ENCODE results near the gene MAP3K13.
A peak's percentile ranks its signal among the peaks of the same experiment; 100 is the strongest.

Gene MAP3K13

DNA sequence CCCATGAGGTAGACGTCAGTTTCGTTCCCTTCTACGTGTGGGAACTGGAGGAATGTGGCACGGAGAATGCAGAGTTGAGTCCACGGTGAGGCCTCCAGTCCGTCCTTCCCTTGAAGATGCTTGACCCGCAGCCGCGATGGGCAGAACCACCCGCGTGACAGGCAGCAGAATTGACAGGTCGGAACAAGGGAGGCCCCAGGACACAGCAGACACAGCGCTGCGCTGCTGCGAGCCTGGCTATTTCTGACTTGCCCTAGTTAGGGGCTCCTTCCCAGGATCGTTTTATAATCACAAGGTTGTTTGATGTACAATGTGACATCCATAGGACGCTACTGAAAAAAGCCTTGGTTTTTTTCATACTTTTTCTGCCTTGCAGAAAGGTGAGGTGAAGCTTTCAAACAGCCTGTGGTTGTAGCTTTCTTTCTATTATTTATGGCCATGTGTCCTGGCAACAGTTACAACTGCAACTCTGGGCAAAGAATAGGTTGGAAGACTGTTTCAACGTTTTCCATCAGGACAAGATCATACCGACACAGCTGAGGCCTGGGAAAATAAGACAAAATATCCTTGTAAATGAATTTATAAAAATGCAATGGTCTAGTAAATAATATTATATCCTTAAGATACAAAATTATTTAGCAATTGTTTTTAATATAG is 145.5 kb downstream of the MAP3K13 start:
- no peak for DNase-seq
- ATAC-seq, result no peak

DNA sequence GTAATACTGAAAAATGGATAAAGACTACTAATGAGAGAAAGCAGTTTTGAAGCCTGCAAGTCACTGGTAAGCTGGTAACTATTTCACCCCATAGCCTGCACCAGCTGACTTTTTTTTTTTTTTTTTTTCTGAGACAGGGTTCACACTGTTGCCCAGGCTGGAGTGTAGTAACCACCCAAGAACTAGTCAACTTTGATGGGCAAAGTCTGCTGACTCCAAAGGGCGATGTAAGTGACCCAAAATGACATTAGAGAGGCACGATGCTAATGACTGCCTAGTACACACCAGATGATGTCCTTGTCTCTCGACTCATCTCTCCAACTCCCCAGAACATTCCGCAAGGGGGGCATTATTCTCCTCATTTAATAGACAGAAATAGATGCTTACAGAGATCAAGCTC is 148.8 kb downstream of the MAP3K13 start:
- DNase-seq, result no peak
- no peak for ATAC-seq

DNA sequence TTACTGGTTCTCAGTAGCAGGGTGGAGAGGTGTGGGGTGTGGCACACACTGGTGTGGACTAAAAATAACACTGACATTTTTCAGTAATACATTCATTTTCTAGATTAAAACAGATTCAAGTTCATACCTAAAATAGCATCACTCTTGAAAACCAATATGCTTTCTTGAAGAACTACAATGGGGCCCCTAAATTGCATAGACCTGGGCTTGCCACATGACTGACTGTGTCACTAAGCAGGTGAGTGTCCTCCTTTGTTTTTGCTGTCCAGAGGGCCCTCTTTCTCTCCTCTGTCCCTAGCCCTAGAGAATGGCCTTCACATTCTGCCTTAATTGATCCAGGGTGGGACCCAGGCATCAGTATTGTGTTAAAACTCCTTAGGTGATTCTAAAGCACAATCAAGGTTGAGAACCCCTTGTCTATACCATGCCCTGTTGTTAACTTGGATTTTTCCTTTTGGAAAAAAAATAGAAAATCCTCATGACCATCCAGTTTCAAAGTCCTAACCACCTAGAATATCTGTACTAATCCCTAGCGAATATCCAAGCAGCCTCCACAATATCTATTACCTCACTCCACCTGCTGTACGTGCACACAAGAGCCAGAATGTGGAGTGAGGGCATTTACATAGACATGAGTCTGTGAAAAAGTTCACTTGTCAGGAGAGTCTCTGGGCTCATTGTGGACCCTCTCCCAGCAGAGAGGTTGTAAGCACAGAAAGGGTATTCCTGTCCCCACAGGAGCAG is 154.6 kb downstream of the MAP3K13 start:
- no peak for DNase-seq
- ATAC-seq, result no peak

DNA sequence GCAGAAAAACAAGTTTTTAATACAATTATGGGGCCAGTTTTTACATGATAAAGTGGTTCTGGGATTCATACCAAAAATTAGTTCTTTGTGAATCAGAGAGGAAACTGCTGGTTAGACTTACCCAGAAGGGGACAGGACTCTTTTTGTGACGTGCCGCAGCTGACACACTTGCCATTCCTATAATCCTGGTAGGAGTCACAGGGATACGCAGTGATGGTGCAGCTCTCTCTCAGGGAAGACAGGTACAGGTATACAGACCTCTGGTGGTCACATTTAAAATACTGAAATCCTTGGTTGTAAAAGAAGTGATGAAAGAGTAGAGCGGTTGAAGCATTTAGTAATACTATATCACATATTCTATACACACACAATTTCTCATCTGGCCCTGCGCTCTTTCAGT is 156.1 kb downstream of the MAP3K13 start:
- DNase-seq (no peak), ATAC-seq (no peak)

DNA sequence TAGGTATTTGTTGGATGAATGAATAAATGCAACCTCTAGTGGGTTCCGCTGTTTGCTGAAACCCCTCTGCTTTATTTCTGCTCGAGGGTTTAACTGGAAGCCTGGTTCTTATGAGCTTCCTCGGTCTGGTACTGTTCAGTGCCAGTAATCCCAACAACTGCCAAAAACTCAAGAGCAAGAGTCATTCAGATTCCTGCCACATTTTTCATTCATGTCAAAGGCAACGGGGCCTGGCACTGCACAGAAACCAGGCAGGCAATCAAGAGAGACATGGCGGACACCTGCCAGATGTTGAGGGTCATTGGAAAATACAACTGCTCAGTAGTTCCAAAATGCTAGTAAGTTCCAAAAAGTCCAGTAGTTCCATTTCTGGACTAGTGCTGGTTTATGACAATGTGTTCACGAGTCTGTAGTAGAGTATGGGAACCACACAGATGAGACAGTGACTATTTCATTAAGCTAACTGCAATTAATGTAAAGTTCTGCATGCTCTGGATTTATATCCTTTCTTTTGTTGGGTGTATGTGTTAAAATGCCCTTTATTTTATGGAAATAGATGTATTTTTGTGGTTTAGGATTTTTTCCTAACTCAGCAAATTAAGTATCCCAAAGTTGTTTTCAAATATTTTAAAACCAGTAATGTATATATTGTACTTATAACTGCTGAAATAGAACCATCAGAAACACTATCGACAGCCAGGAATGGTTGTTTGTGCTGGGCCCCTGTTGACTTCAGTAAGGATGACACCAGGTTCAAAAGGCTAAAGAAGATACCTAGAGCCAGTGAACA is 158.6 kb downstream of the MAP3K13 start:
- no peak for ATAC-seq
- DNase-seq, result no peak

DNA sequence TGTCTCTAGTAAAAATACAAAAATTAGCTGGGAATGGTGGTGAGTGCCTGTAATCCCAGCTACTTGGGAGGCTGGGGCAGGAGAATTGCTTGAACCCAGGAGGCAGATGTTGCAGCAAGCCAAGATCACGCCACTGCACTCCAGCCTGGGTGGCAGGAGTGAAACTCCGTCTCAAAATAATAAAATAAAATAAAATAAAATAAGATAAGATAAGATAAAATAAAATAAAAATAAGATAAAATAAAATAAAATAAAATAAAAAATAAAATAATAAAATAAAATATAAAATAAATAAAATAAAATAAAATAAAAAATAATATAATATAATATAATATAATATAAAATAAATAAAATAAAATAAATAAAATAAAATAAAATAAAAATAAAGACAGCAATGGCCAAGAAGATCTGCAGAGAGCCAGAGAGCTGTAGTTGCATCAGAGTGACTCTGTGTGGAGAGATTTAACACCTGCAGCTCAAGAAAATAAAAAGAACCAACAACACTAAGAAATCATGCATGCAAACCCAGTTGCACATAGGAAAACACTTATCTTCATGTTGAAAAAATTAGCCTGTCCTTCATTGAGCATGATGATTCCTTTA is 163.5 kb downstream of the MAP3K13 start:
- DNase-seq (no peak), ATAC-seq (no peak)

DNA sequence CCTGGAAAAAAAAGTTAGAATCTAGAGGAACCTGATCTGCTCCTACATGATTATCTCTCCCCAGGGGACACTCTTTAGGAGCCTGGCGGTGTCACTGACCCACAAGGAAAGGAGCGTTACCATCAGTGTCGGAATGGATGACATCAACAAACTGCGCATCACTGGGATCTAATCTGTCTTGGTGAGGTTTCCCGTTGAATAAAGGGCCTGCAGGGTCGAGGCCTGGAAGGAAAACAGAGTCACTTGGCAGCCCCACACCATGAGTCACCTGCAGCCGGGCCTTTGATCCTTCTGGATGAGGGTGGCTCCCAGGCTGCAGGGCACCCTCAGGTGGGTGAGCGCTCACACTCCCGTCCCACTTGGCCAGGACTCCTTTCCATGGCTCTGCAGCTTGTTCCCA is 164.4 kb downstream of the MAP3K13 start:
- DNase-seq, result no peak
- no peak for ATAC-seq

DNA sequence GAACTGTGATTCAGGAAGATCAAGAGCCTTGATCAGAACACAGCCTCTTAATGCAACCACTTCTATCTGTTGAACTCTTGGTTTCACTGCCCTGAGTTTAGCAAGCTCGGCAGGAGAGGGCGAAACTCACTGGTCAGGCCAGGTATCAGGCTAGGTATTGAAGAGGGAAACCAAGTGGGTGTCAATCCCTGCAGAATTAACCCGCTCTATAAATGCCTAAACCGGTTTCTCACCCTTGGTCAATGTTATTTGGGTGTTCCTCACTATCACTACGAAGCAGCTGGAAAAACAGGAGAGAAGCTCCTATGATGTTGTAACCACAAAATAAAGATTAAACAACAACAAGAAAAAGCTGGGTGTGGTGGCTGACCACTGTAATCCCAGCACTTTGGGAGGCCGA is 165.6 kb downstream of the MAP3K13 start:
- no peak for DNase-seq
- ATAC-seq, result no peak

DNA sequence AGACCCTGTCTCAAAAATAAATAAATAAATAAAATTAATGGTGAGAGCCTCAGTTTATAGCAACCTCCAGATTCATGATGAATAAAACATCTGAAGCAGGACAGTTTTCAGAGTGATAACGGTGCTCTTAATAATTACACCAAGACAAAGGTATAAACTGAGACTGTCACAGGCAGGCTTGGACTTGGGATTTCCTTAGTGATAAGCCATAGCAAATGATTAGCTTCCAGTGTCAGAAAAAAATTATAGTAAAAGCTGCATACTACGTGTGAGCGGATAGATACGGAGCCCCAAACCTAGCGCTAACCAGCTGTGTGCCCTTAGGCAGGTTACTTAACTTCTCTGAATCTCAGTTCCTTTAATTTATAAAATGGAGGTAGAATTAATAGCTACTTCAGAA is 167.9 kb downstream of the MAP3K13 start:
- DNase-seq, result no peak
- ATAC-seq, result no peak

DNA sequence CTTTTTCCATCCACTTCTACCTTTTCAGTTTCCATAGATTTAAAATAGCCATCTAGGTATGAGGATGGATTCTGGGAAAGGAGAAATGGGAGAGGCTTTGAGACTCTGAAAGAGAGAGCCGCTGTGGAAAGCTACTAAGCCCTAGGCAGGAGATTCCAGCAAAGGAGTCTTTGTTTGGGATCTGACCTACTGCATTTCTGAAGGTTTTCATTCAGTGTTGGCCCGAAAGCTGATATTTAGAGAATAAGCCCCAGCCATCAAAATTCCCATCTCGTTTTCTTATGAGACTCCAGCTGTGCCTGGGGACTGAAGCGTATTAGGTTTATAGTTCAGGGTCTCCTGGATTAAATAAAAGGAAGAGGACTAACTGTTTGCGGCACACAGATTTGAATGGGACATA is 170.0 kb downstream of the MAP3K13 start:
- DNase-seq, result no peak
- no peak for ATAC-seq

DNA sequence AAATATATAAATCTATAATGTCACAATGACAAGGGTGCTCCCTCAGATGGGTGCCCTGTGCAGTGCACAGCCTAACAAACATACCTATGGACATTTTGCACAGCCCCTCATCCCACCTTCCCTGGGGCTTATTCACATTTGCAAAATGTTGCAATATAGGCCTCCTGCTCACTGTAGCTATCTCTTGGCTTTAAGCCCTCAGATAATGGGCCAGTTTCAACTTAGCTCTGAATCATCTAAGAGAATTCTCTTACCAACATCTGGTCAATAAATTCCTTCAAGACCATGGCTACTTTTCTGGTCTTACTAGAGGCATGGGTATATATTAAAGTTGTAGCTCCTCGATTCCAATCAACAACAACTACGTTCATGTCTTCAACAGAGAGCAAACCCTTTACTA is 171.6 kb downstream of the MAP3K13 start:
- ATAC-seq (no peak), DNase-seq (no peak)

DNA sequence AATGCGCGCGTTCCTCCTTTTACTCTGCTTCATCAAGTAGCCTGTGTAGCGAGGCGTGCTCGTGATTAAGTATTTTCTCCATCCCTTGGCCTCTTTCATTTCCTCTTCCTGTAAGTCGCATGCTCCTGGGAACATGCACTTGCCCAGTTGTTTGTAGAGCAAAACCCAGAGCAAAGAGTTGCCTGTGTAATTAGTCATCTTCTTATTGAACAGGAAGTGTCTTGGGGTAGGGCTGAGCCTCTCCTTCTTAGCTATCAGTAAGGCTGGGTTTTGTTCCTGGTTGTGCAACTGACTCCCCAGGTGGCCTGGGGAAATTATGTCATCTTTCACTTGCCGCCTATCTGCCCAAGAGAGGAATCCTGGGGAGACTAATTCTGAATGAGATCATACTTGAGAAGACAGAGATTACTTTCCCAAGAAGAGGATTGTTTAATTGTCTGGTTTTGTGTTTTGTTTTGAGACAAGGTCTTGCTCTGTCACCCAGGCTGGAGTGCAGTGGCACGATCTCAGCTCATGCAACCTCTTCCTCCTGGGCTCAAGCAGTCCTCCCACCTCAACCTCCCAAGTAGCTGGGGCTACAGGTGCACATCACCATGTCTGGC is 174.5 kb downstream of the MAP3K13 start:
- DNase-seq, result peak; percentile 25
- peak; percentile 97 for ATAC-seq

Measured in stimulated activated naive CD8-positive, alpha-beta T cell treated with anti-CD3 and anti-CD28 coated beads, Interleukin-15, Interleukin-2, amounts not matched to agents 100 U/mL and 50 U/mL, for 24 hours (primary cell).